Measurements from ENCODE around the gene MBD3.

DNA sequence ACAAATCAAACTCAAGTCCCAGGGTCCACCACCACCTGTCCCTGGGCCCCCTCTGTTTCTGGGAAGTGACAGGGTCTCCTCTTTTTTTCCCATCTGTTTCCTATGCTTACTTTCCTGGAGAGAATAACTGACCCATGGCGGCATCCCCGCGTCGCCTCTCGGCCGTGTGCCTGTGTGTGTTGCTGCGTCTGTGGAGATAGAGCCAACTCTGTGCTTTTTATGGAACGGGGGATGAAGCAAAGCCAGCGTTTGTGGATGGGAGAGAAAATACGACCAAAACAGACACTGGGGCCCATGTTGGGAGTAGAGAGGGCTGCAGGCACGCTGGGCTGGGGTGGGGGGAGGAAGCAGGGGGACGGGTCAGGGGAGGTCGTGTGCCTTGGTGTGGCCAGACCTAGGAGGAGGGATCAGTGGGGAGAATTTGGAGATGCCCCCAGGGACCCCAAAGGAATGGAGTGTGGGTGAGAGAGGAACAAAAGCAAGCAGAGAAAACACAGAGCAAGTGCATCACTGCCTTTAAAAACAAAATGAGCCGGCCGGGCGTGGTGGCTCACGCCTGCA is 52.2 kb downstream of the MBD3 start:
- TF ChIP-seq, protein P1, sequence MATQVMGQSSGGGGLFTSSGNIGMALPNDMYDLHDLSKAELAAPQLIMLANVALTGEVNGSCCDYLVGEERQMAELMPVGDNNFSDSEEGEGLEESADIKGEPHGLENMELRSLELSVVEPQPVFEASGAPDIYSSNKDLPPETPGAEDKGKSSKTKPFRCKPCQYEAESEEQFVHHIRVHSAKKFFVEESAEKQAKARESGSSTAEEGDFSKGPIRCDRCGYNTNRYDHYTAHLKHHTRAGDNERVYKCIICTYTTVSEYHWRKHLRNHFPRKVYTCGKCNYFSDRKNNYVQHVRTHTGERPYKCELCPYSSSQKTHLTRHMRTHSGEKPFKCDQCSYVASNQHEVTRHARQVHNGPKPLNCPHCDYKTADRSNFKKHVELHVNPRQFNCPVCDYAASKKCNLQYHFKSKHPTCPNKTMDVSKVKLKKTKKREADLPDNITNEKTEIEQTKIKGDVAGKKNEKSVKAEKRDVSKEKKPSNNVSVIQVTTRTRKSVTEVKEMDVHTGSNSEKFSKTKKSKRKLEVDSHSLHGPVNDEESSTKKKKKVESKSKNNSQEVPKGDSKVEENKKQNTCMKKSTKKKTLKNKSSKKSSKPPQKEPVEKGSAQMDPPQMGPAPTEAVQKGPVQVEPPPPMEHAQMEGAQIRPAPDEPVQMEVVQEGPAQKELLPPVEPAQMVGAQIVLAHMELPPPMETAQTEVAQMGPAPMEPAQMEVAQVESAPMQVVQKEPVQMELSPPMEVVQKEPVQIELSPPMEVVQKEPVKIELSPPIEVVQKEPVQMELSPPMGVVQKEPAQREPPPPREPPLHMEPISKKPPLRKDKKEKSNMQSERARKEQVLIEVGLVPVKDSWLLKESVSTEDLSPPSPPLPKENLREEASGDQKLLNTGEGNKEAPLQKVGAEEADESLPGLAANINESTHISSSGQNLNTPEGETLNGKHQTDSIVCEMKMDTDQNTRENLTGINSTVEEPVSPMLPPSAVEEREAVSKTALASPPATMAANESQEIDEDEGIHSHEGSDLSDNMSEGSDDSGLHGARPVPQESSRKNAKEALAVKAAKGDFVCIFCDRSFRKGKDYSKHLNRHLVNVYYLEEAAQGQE (IDR thresholded peaks at IDR 0.05; ENCODE audit: insufficient read depth in 1 of 2, low read depth in 2 of 2, low read length in 2 of 2): no peak
- no peak for TF ChIP-seq SIN3A (IDR thresholded peaks at IDR 0.05; ENCODE audit: borderline replicate concordance, insufficient read depth, low read length)
- TF ChIP-seq POLR2AphosphoS5 (IDR thresholded peaks at IDR 0.05; ENCODE audit: low read depth, low read length): no peak

Measured in PFSK-1 (cell line).